GM21723 (cell line): ENCODE results near the gene NOMO2.
A peak's percentile ranks its signal among the peaks of the same experiment; 100 is the strongest.
"Not testable (repeated sequence)": the region's sequence is repeated elsewhere in the genome, so short reads cannot be mapped to it uniquely, and the experiment has no call there.

Source experiments
- ATAC-seq: cut with Tn5 transposase; IDR thresholded peaks from one replicate; pipeline ENCODE4 v1.9.1; 2021; ENCODE audit warnings: mild to moderate bottlenecking, moderate library complexity; ENCODE audit not compliant: unreplicated experiment

Gene NOMO2, protein sequence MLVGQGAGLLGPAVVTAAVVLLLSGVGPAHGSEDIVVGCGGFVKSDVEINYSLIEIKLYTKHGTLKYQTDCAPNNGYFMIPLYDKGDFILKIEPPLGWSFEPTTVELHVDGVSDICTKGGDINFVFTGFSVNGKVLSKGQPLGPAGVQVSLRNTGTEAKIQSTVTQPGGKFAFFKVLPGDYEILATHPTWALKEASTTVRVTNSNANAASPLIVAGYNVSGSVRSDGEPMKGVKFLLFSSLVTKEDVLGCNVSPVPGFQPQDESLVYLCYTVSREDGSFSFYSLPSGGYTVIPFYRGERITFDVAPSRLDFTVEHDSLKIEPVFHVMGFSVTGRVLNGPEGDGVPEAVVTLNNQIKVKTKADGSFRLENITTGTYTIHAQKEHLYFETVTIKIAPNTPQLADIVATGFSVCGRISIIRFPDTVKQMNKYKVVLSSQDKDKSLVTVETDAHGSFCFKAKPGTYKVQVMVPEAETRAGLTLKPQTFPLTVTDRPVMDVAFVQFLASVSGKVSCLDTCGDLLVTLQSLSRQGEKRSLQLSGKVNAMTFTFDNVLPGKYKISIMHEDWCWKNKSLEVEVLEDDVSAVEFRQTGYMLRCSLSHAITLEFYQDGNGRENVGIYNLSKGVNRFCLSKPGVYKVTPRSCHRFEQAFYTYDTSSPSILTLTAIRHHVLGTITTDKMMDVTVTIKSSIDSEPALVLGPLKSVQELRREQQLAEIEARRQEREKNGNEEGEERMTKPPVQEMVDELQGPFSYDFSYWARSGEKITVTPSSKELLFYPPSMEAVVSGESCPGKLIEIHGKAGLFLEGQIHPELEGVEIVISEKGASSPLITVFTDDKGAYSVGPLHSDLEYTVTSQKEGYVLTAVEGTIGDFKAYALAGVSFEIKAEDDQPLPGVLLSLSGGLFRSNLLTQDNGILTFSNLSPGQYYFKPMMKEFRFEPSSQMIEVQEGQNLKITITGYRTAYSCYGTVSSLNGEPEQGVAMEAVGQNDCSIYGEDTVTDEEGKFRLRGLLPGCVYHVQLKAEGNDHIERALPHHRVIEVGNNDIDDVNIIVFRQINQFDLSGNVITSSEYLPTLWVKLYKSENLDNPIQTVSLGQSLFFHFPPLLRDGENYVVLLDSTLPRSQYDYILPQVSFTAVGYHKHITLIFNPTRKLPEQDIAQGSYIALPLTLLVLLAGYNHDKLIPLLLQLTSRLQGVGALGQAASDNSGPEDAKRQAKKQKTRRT

DNA sequence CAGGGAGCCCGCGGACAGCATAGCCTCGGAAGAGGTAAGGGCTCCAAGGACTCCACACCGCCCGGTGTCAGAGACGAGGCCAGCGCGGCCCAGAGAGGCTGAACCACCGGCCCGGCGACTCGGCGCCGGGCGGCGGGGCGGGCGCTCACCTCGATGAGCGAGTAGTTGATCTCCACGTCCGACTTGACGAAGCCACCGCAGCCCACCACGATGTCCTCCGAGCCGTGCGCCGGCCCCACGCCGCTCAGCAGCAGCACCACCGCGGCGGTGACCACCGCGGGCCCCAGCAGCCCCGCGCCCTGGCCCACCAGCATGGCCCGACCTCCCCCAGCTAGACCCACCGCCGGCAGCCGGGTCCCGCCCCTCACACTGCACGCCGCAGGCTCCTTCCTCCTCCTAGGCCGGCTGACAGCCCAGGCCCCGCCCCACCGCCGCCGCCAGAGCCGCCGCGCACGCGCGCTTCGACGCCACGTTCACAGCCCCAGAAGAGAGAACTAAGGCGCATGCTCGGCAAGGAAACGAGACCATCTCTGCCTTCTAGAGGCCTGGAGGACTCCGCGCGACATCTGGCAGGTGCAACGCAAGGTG, at the start of gene NOMO2:
NOMO2 (minus strand) TSS at position 371 of the 588 bp plus-strand sequence; CDS start at position 314, 57 bp downstream.
- peak; percentile 92 for ATAC-seq

DNA sequence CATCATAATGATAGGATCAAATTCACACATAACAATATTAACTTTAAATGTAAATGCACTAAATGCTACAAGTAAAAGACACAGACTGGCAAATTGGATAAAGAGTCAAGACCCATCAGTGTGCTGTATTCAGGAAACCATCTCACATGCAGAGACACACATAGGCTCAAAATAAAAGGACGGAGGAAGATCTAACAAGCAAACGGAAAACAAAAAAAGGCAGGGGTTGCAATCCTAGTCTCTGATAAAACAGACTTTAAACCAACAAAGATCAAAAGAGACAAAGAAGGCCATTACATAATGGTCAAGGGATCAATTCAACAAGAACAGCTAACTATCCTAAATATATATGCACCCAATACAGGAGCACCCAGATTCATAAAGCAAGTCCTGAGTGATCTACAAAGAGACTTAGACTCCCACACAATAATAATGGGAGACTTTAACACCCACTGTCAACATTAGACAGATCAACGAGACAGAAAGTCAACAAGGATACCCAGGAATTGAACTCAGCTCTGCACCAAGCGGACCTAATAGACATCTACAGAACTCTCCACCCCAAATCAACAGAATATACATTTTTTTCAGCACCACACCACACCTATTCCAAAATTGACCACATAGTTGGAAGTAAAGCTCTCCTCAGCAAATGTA, 48.4 kb upstream of the NOMO2 start:
- ATAC-seq: not testable (repeated sequence)

- not testable (repeated sequence) for ATAC-seq
Measured at GRCh38 chr16:18608271-18608670, 46.4 kb upstream of the NOMO2 start.

- not testable (repeated sequence) for ATAC-seq
Measured at GRCh38 chr16:18603572-18604246, 41.8 kb upstream of the NOMO2 start.

GRCh38 chr16:18598582-18598981, 36.7 kb upstream of the NOMO2 start:
- not testable (repeated sequence) for ATAC-seq

GRCh38 chr16:18597734-18598133, 35.8 kb upstream of the NOMO2 start:
- ATAC-seq: not testable (repeated sequence)

DNA sequence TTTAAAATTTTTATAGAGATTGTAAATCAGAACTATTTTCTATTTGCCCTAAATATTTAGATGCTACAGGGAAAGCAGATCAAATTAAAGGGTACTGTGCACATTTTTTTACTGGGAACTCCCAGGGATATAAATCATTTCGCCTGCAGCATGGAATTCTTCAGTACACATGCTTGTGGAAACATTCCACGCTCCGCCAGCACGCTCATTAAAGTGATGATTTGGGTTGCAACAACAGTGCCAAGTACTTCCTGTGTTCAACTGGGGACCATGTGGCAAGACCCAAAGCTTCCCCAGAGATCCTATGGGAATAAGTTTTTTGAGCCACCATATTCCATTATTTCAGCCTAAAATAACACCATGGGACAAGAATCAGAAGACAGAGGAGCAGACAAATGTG, 35.4 kb upstream of the NOMO2 start:
- ATAC-seq: not testable (repeated sequence)

GRCh38 chr16:18595796-18596195, 33.9 kb upstream of the NOMO2 start:
- ATAC-seq: not testable (repeated sequence)

DNA sequence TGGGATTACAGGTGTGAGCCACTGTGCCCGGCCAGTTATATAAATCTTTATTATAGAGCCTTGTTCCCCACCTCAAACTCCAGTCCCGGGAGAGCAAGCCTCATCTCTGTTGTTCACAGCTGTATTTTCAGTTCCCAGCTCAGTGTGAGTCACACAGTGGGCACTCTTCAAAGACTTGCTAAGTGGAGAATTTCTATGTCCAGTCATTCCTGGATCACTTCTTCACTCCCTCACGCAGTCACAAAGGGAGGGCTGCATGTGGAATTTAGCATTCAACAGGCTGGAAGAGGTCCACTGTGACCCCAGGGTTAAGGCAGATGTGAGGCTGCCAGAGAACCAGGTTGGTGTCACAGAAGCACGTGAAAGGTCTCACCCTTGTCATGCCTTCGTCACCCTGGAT, 33.0 kb upstream of the NOMO2 start:
- ATAC-seq: not testable (repeated sequence)

GRCh38 chr16:18593904-18594303, 32.0 kb upstream of the NOMO2 start:
- ATAC-seq: not testable (repeated sequence)

GRCh38 chr16:18592982-18593381, 31.1 kb upstream of the NOMO2 start:
- ATAC-seq: not testable (repeated sequence)

DNA sequence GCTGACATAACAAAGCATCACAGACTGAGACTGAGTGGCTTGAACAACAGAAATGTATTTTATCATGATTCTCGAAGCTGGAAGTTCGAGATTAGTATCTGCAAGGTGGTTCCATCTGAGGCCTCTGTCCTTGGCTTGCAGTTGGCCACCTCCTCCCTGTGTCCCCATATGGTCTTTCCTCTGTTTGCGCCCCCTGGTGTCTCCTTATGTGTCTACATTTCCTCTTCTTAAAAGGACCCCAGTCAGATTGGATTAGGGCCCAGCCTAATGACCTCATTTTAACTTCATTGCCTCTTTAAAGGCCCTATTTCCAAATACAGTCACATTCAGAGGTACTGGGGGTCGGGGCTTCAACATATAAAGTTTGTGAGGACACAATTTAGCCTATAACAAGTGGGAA, 30.0 kb upstream of the NOMO2 start:
- ATAC-seq: not testable (repeated sequence)

DNA sequence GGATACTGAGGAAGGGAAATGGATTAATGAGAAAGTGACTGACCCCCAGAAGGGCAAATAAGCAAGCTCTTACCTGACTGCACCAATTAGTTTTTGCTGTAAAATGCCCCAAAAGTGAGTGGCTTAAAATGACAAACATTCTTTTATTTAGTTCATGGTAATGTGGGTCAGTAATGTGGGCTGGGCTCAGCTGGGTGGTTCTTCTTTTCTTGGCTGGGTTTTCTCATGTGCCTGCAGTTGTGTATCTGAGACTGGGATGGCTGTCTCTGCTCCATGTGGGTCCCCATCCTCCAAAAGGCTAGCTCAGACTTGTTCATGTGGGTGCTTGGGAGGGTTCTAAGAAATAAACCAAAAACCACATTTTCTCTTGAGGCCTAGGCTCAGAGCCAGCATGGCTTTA, 29.5 kb upstream of the NOMO2 start:
- ATAC-seq: not testable (repeated sequence)

DNA sequence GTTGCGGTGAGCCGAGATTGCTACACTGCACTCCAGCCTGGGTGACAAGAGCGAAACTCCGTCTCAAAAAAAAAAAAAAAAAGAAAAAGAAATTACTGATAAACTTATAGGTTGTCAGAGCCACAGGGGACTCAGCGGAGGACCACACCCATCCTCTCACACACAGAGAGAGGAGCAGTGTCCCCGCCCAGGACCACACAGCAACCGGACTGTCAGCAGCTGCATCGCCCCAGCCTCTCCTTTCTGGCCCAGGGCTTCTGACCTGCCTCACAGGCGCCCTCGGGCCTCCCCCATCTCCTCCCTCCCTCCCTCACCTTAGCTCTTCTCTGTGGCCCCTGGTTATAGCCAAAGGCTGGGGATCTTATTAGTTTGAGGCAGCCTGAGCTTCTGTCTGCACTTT, 27.9 kb upstream of the NOMO2 start:
- not testable (repeated sequence) for ATAC-seq

DNA sequence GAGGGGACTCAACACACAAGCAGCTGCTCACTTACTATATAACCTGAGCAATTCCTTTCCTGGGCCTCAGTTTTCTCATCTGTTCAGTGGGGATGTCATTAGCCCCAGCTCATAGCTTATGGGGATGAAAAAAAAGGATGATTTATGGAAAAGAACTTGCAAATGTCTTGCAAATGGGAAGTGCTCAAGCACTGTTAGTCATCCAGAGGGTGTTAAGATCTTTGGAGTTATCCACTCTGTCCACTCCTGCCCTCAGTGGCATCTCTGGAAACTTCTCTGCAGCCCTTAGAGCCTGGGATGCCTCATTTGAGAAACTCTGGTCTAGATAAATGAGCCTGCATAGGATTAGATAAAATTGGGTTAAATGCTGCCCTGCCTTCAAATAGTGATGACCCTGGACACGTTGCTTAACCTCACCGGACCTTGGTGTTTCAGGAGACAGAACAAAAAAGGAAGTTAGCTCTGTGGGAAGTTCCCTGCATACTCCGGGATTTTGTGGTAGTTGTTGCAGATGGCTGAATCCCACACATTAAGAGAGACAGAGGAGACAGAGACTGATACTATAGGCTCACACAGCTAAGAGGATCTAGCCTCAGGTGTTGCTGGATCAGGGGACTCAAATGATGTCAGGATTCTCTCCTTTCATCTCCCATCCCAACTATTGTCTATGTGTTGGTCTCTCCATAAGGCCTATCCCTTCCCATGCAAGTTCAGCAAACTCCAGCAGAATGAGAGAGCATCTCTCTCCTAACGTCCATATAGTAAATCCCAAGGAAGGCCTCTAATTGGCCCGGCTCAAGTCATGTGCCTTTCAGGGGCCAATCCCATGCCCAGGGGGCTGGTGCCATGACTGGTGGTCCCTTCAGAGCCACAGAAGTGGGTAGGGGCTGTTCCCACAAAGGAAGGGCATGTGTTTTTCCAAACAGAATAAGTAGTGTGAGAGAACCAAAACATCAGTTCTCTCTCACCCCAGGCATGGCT, 25.0 kb upstream of the NOMO2 start:
- ATAC-seq: not testable (repeated sequence)

GRCh38 chr16:18585789-18586188, 23.9 kb upstream of the NOMO2 start:
- ATAC-seq: not testable (repeated sequence)

DNA sequence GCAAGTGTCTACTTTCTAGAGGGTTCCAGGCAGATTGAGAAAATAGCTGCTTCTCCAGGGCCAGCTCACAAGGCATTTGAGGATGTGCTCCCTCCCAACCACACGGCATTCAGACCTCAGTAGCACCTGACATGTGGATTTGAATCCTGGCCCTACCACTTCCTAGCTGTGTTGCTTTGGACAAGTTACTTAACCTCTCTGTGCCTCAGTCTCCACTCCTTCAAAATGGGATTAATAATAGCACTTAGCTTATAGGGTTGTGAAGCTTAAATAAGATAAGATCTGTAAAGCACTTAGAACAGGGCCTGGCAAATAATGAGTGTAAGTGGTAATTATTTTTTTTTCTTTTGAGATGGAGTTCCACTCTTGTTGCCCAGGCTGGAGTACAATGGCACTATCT, 21.0 kb upstream of the NOMO2 start:
- ATAC-seq: no peak

- not testable (repeated sequence) for ATAC-seq
Measured at GRCh38 chr16:18580396-18580795, 18.5 kb upstream of the NOMO2 start.
